HG03558 (cell line): Measurements from ENCODE around the gene UBR7.

Source experiments
- ATAC-seq: cut with Tn5 transposase; IDR thresholded peaks from one replicate; pipeline ENCODE4 v1.9.1; 2021; ENCODE audit warnings: moderate number of reproducible peaks; ENCODE audit not compliant: unreplicated experiment; ENCODE audit errors: extremely low read depth

Gene UBR7

DNA sequence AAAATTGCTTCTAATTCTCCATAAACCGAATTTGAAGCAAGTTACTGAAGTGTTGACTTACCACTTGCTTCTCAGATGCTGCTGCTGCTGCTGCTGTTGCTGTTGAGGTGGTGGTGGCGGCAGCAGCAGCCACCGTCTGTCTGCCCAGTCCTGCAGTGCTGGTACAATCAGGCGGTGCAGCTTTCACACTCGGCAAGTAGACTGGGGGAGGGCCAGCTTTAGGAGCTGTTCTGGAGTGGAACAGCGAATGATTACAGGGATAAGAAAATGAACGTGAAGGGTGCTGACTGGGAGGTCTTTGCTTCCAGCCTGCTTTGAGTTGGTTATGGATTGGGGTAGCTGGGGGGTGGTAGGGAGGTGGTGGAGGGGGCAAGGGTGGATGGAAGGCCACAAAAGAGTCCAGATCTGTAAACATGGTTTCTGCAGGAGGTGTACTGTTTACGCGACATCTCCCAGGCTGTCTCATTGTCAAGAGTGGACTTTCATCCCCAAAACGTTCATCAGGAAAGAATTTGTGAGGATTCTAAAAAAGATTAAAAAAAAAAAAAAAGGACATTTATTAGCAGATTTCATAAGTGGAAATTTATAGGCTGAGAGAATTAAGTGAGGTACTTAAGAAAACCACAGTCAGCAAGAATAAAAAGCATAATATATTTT, 38.8 kb downstream of the UBR7 start:
- ATAC-seq = no peak

- no peak for ATAC-seq
Observed at GRCh38 chr14:93246534-93246933, 39.5 kb downstream of the UBR7 start.

DNA sequence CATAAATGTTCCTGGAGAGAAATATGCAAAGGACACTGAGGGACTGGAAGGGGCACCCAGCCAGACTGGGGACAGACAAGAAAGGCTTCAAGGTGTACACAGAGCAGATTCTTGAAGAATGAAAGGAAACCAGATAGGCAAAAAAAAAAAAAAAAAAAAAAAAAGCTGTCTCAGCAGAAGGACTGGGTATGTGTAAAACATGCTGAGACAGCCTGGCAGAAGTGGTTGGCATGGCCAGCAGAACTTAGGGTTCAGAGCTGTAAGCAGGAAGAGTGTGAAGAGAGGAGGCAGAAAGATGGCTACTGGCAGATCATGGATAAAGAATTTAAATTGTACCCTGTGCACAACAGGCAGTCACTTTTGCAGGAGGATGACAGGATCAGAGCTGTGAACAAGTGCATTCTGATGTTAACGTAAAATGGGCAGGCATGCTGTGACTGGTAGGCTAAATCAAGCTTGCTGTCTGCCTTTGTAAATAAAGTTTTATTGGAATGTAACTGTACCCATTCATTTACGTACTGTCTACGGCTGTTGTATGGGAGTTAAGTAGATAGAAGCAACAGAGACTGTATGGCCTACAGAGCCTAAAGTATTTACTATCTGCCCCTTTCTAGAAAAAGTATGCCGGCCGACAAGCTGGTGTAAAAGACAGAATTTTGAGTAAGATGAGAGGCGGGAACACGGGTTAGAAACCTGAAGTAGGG, 42.2 kb downstream of the UBR7 start:
- no peak for ATAC-seq

- ATAC-seq = no peak
Observed at GRCh38 chr14:93262446-93262845, 55.4 kb downstream of the UBR7 start.

GRCh38 chr14:93263416-93263815, 56.4 kb downstream of the UBR7 start:
- no peak for ATAC-seq

GRCh38 chr14:93266127-93266526, 59.1 kb downstream of the UBR7 start:
- no peak for ATAC-seq

GRCh38 chr14:93267149-93267711, 60.2 kb downstream of the UBR7 start:
- no peak for ATAC-seq

GRCh38 chr14:93268406-93268805, 61.4 kb downstream of the UBR7 start:
- no peak for ATAC-seq

GRCh38 chr14:93269341-93270068, 62.4 kb downstream of the UBR7 start:
- no peak for ATAC-seq

- no peak for ATAC-seq
Observed at GRCh38 chr14:93271111-93271510, 64.1 kb downstream of the UBR7 start.

DNA sequence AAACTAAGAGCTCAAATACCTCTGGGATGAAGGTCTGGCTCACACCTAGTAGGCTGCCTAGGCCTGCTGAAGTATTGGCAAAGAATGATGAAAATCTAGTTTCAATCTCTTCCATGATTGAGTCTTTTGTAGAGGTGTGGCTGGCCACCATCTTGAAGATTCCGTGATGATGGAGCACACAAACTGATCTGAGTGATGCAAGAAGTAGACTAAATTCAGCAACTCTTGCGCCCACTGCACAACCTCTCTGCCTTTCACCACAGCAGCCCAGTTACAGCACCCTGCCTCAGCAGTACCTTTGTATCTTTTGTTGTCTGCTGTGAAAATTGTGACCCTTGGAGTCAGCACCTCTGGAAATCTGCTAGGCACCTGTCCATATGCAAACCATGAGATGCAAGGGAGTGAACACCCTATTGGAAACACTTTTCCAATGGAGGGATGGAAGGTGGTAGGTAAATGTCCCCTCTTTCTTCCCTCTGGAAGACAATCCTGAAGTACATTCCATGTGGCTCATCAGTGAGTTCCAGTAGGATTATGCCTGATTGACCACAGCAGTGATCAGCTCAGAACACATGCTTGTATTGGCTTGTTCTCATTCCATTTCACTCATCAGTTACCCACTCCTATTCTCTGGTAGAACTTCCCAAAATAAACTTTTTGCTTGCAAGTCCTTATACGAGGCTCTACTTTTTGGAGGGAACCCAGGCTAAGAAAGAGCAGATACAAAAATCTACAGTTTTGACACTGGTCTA, 67.2 kb downstream of the UBR7 start:
- no peak for ATAC-seq

DNA sequence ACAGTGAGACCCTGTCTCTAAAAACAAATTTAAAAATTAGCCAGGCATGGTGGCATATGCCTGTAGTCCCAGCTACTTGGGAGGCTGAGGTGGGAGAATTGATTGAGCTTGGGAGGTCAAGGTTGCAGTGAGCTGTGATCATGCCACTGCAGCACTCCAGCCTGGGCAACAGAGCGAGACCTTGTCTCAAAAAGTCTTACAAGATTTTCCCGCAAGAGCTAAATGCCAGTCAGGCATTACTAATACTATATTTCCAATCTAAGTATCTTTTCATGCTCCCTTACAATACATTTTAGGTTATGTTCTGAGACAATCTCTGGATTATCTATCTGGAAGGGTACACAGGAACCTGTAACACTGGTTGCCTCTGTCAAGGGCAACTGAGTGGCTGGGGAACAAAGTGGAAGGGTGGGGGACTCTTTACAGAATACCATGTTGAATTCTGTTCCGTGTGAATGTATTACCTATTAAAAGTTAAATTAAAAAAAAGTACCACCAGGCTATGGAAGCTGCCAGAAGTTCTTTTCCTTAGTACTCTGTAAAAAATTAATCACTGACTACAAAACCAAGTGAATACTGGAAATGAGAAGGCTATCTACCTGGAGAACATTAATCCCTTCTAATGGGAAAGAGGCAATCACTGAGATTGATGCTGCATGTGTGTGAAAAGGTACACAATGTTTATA, 69.1 kb downstream of the UBR7 start:
- ATAC-seq = no peak
